Vagina (tissue), 2 donors: Measurements from ENCODE around the gene RASSF8. TPM values are rescaled to one million over a fixed set of nuclear protein-coding genes. Genes with fewer than 3 reads are reported as not detected.
A peak's percentile ranks its signal among the peaks of the same experiment; 100 is the strongest.

ENCODE experiments used
- DNase-seq, 2 donors: peaks; one replicate each; pipeline ENCODE4 v3.0.0-alpha.2; 2017; ENCODE audit errors: extremely low spot score in 2 of 2
- H3K27ac ChIP-seq: fragments of 200-600 bp; sonication (generic); one replicate; pipeline ENCODE4 v1.5.1; 2019
- H3K27me3 ChIP-seq: fragments of 200-600 bp; sonication (generic); one replicate; pipeline ENCODE4 v1.5.1; 2019
- H3K36me3 ChIP-seq, 2 donors: fragments of 200-600 bp; sonication (generic); one replicate each; pipeline ENCODE4 v1.5.1; 2017 to 2019
- H3K4me1 ChIP-seq: fragments of 200-600 bp; sonication (generic); one replicate; pipeline ENCODE4 v1.5.1; 2019
- H3K4me3 ChIP-seq, 2 donors: fragments of 200-600 bp; sonication (generic); 1 replicate in 1 of 2; 2 replicates in 1 of 2; pipeline ENCODE4 v1.5.1; 2016 to 2019
- H3K9me3 ChIP-seq: fragments of 200-600 bp; sonication (generic); one replicate; pipeline ENCODE4 v1.5.1; 2019
- CTCF ChIP-seq, 3 experiments: fragments of 450-650 bp in 2 of 3; fragments of 200-600 bp in 1 of 3; sonication (generic) in 1 of 3; IDR thresholded peaks; one replicate each; pipeline ENCODE4 v1.5.1; 2017 to 2019; ENCODE audit warnings: antibody characterized with exemption in 3 of 3, mild to moderate bottlenecking in 2 of 3, moderate library complexity in 2 of 3
- POLR2A ChIP-seq, 2 donors: fragments of 450-650 bp; IDR thresholded peaks; one replicate each; pipeline ENCODE4 v1.6.1; 2017; ENCODE audit warnings: antibody characterized with exemption in 2 of 2, mild to moderate bottlenecking in 2 of 2, moderate library complexity in 2 of 2
- POLR2AphosphoS5 ChIP-seq, 2 donors: sonication (generic); formaldehyde crosslinking; IDR thresholded peaks; one replicate each; pipeline ENCODE4 v1.9.0; 2017; ENCODE audit warnings: antibody characterized with exemption in 2 of 2, mild to moderate bottlenecking in 2 of 2, low read depth in 1 of 2; ENCODE audit not compliant: insufficient read depth in 1 of 2
- intact Hi-C: fragments of 100-400 bp; cut with DNase I; formaldehyde crosslinking; loops from one replicate; pipeline ENCODE4 v1.15.1; 2023
- total RNA-seq: library from RNA; depleted of rRNA; stranded (reverse); fragments of >200 nt; gene quantifications from one replicate; pipeline ENCODE4 v1.2.3, GENCODE V29; 2016

RASSF8 gene
- total RNA-seq, 1 donor from 2014 or later: 68.5 TPM

GRCh38 chr12:26097046-26097878, 138.8 kb downstream of the RASSF8 start:
- intact Hi-C loops: loop anchor here (10.0 kb wide), 1 partner anchor 558 kb away; no protein-coding TSS in a partner anchor
- DNase-seq: no peak
- Histone ChIP-seq H3K36me3 (no peaks in the 10 kb centered on the region), H3K9me3 (no peaks in the 10 kb centered on the region), H3K27ac (no peak overlapping the region), H3K4me1 (no peaks in the 10 kb centered on the region), H3K27me3 (no peaks in the 10 kb centered on the region), H3K4me3 (no peak overlapping the region)
- TF ChIP-seq POLR2AphosphoS5 (IDR thresholded peaks at IDR 0.05; ENCODE audit: insufficient read depth in 1 of 2, low read depth in 1 of 2) (peak in 1 of 2 donors; percentile 32), CTCF (IDR thresholded peaks at IDR 0.05) (peak; percentile 79 to 93 (median 80)), POLR2A (IDR thresholded peaks at IDR 0.05) (no peak)

- Histone ChIP-seq H3K4me1 (no peaks in the 10 kb centered on the region), H3K4me3 (no peak overlapping the region), H3K9me3 (no peaks in the 10 kb centered on the region), H3K27me3 (no peaks in the 10 kb centered on the region), H3K36me3 (no peaks in the 10 kb centered on the region), H3K27ac (no peak overlapping the region)
- TF ChIP-seq POLR2A (IDR thresholded peaks at IDR 0.05): no peak
- TF ChIP-seq POLR2AphosphoS5 (IDR thresholded peaks at IDR 0.05; ENCODE audit: insufficient read depth in 1 of 2, low read depth in 1 of 2): no peak
- TF ChIP-seq CTCF (IDR thresholded peaks at IDR 0.05): no peak
- intact Hi-C loops: no loop called here
- no peak for DNase-seq
These were observed 142.3 kb downstream of the RASSF8 start for GRCh38 chr12:26100666-26101349.

GRCh38 chr12:26101350-26101734, 142.9 kb downstream of the RASSF8 start:
- no peak overlapping the region for H3K27ac ChIP-seq
- H3K27me3 ChIP-seq: no peaks in the 10 kb centered on the region
- no peak overlapping the region for H3K4me3 ChIP-seq
- intact Hi-C loops: no loop called here
- H3K4me1 ChIP-seq: no peaks in the 10 kb centered on the region
- no peak for DNase-seq
- no peaks in the 10 kb centered on the region for H3K36me3 ChIP-seq
- no peaks in the 10 kb centered on the region for H3K9me3 ChIP-seq
- TF ChIP-seq POLR2AphosphoS5 (IDR thresholded peaks at IDR 0.05; ENCODE audit: insufficient read depth in 1 of 2, low read depth in 1 of 2) (peak in 1 of 2 donors; percentile 30), POLR2A (IDR thresholded peaks at IDR 0.05) (no peak)

- intact Hi-C loops: no loop called here
These were observed 143.3 kb downstream of the RASSF8 start for GRCh38 chr12:26101763-26102162.

More at GRCh38 chr12:26101763-26102162, 143.3 kb downstream of the RASSF8 start:
- no peak overlapping the region for H3K27ac ChIP-seq
- H3K4me3 ChIP-seq: no peak overlapping the region
- no peak for DNase-seq
- no peak for TF ChIP-seq POLR2AphosphoS5 (IDR thresholded peaks at IDR 0.05; ENCODE audit: insufficient read depth in 1 of 2, low read depth in 1 of 2)
- no peak for TF ChIP-seq CTCF (IDR thresholded peaks at IDR 0.05)
- no peak for TF ChIP-seq POLR2A (IDR thresholded peaks at IDR 0.05)
- H3K36me3 ChIP-seq: no peaks in the 10 kb centered on the region
- H3K9me3 ChIP-seq: no peaks in the 10 kb centered on the region
- no peaks in the 10 kb centered on the region for H3K27me3 ChIP-seq
- H3K4me1 ChIP-seq: no peaks in the 10 kb centered on the region
